GM21786 (cell line): ENCODE data around the gene ARL8B.
"Not testable (repeated sequence)": the region's sequence is repeated elsewhere in the genome, so short reads cannot be mapped to it uniquely, and the experiment has no call there.

ENCODE experiments used
- ATAC-seq: cut with Tn5 transposase; IDR thresholded peaks from one replicate; pipeline ENCODE4 v1.9.1; 2021; ENCODE audit not compliant: unreplicated experiment

The ARL8B gene

DNA sequence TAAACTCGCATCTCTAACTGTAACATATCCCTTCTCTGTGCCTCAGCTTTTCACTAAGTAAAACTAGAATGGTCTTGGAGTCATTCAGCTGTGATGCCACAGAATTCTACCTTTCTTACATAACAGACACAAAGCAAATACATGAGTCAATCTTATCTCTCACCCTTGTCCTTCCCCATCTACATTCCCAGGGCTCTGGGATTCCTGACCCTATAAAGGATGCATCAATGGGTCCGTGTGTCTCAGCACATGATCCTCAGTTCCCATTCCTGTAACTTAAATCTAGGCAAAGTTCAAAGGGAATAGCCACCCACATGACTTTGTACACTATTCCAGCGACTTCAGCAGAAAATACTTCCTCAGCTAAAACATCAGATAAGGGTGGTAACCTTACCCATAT, 11.8 kb upstream of the ARL8B start:
- ATAC-seq, result no peak

DNA sequence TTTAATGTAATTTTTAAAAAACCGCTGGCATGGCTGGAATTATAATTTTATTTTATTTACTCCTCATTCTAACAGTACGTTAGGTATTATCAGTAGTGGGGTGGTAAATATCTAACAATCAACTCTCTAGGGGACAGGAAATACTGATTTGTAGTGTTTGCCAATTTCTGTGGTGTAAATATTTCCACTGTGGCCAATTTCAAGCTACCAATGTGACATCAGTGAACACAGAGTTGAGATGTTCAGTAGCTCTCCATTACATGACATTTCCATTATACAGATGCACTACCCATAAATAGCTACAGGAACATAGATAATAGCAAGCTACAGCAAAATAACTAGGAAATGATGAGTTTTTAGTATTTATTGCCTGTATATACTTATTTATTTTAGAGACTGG, 10.0 kb upstream of the ARL8B start:
- ATAC-seq, result no peak

DNA sequence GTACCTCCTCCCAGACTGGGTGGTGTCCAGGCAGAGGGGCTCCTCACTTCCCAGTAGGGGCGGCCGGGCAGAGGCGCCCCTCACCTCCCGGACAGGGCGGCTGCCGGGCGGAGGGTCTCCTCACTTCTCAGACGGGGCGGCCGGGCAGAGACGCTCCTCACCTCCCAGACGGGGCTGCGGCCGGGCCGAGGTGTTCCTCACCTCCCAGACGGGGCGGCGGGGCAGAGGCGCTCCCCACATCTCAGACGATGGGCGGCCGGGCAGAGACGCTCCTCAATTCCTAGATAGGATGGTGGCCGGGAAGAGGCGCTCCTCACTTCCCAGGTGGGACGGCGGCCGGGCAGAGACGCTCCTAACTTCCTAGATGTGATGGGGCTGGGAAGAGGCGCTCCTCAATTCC, 8.4 kb upstream of the ARL8B start:
- not testable (repeated sequence) for ATAC-seq

DNA sequence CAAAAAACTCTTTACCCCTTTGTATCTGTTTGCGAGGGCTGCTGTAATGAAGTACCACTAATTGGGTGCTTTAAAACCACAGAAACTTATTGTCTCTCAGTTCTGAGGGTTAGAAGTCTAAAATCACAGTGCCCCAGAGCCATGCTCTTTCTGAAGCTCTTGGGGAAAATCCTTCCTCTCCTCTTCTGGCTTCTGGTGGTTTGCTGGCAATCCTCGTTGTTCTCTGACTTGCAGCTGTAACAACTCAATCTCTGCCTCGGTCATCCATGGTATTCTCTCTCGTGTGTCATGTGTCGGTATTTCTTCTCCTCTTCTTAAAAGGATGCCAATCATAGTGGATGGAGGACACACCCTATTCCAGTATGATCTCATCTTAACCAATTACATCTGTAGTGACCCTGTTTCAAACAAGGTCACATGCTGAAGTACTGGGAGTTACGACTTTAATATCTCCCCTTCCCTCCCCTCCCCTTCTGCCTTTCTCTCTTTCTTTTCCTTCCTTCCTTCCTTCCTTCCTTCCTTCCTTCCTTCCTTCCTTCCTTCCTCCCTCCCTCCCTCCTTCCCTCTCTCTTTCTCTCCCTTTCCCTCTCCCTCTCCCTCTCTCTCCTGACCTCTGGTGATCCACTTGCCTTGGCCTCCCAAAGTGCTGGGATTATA, 6.5 kb upstream of the ARL8B start:
- no peak for ATAC-seq

DNA sequence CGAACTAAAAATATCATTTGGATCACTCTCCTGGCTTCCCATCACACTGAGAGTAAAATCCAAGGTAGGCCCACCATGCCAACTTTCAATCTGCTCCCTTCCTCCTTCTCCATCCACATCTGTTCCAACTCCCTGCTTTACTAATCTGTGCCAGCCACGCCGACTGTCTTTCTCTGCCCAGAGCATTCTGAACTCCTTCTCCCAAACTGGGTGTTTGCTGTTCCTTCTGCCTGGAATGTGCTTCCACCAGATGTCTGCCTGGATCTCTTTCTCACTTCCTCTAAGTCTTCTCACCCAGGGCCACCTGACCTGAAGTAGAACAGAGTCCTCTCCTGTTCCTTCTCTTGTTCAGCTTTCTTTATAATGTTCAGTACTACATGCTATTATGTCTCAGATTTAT, 5.6 kb upstream of the ARL8B start:
- ATAC-seq, result no peak

DNA sequence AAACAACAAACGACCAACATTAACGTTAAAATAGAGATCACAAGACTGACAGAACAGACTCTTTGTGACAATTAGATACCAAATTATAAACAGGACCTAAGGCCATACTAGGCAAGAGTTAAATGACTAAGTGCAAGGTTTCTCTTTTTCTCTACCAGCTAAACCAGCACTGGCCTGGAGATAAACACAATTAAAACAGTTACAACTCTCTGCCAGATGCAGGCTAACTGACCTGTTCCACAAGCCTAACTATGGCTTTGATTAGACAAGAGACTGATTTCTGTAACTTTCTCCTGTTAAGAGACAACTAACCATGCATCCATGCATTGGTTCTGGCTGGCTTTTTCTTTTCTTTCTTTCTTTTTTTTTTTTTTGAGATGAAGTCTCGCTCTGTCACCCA, 1.6 kb upstream of the ARL8B start:
- no peak for ATAC-seq

DNA sequence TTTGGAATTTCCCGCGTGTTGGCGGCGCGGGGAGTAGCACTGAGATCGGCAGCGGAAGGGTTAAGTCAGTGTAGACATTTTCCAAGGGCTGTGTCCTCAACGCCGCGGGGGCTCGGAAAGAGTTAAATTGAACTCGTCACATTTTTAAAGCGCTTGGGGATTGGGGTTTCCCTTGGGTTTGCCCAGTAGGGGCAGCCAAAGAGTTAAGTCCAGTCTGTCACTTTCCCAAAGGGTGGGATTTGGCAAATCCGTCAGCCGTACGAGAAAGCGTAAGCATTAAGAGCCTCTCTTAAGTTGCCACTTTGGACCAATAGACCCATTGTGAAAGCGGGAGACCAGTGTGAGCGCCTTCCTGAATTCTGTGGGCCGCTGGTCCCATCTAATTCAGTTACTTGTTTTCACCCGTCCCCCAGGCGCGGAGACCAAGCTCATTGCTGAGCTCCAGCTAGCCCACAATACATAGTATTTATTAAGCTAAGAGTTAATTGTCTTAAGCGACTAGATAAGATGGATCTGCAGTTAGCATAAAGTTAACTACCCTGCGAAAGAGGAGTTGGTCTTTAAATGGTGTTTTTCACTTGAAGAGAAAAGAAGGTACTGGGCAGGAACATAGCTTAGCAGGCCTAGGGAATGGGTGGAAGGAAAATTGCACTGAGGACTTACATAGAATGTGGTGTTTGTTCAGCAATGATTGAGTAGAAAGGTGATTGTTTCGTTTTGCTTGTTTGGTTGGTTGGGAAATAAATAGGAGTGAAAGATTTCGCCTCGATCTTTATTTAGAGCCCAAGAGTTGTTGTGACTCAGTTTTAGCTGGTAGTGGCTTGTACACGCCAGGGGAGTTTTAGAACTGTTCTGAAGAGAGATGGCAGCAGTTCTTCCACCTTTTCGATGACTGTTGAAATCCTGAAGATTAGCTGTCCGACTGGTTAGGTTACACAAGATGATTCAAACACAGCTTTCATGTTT, 932 bp downstream of the ARL8B start:
- peak; percentile 8 for ATAC-seq

DNA sequence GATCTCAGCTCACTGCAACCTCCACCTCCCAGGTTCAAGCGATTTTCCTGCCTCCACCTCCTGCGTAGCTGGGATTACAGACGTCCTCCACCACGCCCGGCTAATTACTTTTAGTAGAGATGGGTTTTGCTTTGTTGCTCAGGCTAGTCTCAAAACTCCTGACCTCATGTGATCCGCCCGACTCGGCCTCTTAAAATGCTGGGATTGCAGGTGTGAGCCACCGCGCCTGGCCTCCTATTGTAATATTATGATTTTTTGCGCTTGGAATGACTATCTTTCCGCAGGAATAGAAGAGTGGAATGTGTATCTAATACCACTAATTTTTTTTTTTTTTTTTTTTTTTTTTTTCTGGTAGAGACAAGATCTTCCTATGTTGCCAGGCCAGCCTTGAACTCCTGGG, 1.8 kb downstream of the ARL8B start:
- ATAC-seq, result no peak

DNA sequence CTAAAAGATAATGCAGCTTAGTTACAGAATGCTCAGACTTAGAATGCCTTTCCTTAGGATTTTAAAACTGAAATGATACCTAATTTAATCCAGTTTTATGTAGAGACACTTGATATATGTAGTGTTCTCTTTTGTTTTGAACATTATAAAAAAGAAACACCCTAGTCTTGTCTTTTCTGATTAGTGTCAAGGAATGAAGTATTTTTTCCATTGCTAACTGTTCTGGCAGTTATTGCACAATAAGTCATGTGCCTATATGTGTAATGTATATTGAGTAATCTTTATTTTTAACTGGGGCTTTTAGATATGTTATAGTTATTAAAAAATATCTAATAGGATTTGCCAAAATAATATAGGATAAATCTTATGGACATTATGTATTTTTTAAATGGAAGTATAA, 4.5 kb downstream of the ARL8B start:
- no peak for ATAC-seq

DNA sequence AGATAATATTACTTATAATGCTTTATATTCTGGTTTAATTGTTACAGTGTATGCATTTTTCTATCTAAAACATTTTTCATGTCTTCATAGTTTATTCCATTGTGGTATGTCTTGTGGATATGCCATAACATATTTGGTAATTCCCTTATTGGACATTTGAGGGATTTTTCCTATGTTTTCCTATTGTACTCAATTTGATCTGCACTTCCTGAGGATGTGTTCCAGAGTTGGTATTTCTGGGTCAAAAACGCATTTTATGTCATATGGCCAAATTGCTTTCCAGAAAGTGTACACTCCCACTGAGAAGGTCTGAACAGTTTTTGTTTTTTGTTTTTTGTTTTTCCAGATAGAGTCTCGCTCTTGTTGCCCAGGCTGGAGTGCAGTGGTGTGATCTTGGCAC, 6.8 kb downstream of the ARL8B start:
- ATAC-seq, result no peak

DNA sequence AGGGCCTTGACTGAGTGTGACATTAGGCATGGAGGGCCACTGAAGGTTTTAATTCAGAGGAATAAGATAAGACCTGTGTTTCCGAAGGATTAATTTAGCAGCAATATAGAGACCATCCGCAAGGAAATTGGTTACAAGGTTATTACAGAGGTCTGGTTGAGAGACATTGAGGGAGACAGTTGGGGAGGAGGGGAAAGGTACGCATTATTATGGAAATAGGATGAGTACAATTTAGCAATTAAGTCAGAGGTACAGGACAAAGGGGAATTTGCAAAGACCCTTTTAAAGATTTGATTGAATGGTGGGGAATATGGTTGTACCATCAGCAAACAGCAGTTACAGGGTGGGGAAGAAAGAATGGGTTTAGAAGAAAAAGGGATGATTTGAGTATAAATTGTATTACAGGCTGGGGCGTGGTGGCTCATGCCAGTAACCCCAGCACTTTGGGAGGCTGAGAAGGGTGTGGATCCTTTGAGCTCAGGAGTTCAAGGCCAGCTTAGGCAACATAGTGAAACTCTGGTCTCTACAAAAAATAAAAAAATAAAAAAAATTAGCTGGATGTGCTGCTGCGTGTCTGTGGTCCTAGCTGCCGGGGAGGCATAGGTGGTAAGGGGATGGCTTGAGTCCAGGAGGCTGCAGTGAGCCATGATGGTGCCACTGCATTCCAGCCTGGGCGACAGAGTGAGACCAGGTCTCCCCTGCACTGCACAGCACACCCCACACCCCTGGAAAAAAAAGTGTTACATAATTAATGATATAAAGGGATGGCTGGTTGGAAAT, 11.3 kb downstream of the ARL8B start:
- ATAC-seq, result no peak

DNA sequence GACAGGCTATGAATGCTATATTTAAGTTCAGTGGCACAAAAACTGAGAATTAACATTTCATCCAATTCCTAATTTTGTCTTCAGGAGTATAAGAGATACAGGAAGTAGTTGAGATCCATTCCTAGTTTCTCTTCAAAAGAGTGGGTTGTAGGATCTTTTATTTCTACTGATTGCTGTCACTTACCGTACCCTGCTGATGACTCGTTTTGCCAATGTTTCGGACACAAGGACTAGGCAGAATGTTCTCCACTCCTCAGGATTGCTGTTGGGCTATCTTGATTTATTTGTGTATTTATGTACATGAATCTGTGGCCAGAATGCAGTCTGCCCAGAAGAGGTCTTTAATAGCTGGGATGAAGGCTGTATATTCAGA, 11.9 kb downstream of the ARL8B start:
- ATAC-seq, result no peak

DNA sequence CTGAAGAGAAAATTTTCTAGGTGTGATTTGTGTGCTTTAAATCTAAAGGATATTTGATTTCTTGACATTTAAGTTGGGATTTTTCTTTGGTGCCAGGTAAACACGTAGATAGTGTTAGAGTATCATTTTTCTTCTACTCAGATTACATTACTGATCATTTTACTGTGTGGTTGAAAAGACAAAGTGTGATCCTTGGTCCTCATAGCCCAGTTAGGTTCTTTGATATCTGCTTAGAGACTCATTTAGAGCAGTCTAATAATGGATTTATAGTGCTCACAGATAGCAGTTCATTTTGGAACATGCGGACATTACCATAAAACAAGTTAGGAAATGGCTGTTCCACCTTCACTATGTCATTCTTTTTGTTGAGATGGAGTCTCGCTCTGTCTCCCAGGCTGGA, 12.4 kb downstream of the ARL8B start:
- no peak for ATAC-seq

DNA sequence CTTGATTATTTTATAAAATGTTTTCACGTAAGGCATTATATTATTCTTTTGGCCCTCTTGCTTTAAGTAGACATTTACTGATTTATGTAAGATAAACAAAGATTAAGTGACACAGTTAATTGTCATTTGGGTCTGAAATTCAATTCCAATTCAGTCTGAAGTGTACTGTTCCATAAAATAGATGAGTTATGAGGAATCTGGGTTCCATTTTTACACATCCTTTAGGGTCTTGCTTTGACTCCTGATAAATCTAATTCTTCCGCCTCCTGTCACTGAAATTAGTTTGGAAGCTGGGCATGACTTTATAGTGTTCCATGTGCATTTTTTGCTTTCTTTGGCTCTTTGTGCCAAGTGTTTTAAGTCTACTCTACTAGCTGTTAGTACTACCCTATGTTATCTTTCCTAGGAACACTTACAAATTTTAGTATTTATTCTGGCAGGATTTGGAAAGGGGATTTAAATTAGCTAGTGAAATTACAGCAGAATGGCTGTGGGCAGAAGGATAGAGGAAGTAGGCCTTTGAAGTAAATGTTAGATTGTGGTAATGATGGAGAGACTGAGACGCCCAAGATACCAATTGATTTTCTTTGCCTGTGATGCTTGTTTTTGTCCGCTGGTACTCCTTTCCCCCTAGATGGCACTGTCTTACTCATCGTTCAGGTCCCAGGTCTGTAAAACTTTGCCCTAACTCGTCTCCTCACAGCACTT, 14.3 kb downstream of the ARL8B start:
- ATAC-seq, result peak; percentile 64

DNA sequence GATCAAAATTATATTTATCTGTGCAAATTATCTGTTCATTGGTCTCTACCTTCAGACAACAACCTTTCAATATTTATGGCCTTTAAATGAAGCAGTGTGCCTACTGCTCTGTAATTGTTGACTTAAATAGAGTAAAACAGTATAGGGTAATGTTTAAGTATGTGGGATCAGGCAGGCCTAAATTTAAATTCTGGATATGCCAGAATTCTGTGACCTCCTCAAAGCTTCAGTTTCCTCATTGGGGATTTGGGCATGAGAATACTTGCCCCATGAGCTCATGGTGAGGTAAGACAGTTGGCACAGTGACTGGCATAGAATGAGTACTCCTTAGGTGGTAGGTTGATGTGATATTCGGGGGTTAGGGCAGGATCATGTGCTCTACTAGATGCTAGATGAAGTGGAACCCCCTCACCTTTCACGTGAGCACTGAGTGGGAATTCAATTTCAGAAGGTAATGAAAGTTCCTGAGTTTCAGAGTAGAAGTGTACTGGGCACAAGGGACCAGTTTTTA, 14.9 kb downstream of the ARL8B start:
- peak; percentile 33 for ATAC-seq

DNA sequence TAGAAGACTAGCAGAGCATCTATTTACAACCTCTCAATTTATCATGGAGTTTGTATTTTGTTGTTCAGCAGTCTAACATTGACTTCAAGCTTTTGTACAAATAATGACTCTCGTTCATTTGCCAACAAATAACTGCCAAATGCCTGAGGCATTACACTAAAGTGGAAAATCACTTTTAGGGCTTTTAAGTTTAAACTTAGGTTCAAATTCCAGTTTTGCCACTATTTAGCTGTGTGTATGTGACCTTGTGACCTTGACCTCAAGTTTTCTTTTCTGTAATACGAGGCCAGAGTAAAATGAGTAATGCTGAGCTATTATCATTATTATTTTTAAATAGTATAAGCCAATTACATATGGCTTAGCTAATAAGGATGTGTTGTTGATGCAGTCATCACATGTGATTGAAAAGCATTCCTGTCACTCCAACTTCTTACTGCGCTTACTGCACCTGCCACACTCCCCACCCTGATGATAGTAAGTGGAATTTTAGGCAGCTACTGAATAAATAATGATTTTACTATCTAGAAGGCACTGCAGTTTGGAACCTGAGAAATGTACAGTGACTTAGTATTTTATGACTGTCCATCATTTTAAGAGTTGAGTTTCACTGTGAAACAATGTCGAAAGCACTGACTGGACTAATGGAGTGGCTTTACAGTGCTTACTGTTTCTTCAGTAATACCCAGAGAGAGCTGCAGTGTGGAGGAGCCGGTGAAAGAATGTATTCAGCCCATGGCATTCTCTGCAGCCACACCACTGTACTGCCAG, 16.3 kb downstream of the ARL8B start:
- no peak for ATAC-seq

DNA sequence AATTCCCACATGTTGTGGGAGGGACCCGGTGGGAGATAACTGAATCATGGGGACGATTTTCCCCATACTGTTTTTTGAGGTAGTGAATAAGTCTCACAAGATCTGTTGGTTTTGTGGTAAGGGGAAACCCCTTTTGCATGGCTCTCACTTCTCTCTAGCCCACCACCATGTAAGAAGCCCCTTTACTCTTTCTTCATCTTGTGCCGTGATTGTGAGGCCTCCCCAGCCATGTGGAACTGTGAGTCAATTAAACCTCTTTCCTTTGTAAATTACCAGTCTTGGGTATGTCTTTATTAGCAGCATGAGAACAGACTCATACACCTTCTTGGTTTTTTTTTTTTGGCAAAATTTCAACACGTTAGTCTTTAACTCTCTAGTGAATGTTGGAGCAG, 18.1 kb downstream of the ARL8B start:
- peak; percentile 40 for ATAC-seq

DNA sequence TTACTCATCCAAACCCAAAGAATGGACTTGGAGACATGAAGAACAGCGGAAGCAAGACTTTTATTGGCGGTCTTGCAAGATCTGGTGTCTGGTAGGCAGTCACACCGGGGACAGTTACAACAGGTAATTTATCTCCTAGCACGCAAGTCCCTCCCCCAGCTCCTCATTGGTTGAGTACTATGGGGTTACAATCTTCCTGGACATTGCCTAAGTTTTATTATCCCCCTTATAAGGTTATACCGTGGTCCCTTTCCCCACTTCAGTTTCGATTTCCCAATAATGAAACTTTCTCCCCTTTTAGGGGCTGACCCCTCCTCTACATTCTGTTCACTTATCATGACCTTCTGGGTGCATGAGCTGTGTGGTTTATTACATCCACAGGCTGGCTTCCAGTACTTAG, 18.7 kb downstream of the ARL8B start:
- no peak for ATAC-seq

DNA sequence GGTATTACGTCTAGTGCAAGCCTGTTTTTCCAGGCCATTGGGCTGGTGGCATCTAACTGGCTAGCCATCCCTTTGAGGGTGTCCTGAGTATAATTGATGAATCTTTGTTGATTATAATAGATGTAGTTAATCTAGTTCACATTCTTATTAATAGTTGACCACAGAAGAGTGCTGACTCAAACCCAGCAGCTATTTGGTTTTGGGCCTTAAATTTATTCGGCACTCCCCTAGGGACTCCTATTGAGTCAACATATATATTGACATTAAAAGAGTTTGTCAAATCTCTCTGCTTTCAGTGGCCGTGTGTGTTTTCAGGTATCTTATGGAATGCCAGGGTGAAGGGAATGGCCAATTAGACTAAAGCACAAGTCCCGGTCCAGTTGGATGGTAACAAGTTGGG, 19.7 kb downstream of the ARL8B start:
- ATAC-seq, result no peak

DNA sequence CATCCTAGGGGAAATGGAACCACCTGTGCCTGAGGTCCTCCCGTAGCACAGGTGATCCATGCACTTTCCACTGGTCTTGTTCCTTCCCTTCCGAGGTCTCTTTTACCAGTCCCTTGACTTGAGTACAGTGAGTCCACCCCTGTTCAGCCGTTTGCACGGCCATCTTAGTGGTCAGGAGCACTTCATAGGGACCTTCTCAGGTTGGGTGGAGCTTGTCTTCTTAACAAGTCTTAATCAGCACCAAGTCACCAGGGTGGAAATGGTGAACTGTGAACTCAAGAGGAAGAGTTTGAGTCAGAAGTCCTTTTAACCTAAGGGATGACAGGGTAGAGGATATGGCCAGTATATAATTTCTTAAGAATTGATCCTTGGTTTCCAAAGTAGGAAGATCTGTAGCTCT, 21.4 kb downstream of the ARL8B start:
- ATAC-seq, result no peak
